OCI-LY7 (cell line): ENCODE data around the gene R3HDM4. TPM values are rescaled to one million over a fixed set of nuclear protein-coding genes. Genes with fewer than 3 reads are reported as not detected.

Experiments used
- BruUV-seq: library from RNA; stranded (reverse); fragments of 400-500 nt; replicated peaks from 2 replicates; lab custom pipeline; 2021; lab: Mats Ljungman, UMichigan
- CTCF ChIA-PET: fragments of 300-600 bp; sonication (Branson Sonifier 250); formaldehyde crosslinking; loops from one replicate; lab custom pipeline; 2022; ENCODE audit warnings: antibody characterized with exemption; ENCODE audit not compliant: unreplicated experiment; lab: Charles Lee
- POLR2A ChIA-PET: fragments of 300-600 bp; sonication (Branson Sonifier 250); formaldehyde crosslinking; loops from one replicate; lab custom pipeline; 2022; ENCODE audit warnings: antibody characterized with exemption; lab: Charles Lee
- DNase-seq: peaks from one replicate; pipeline ENCODE4 v3.0.0-alpha.2; 2015; ENCODE audit warnings: low spot score
- H2AFZ ChIP-seq: fragments of 200-600 bp; sonication (generic), shearing (Covaris generic); 2 replicates; pipeline ENCODE4 v1.6.1; 2014; ENCODE audit warnings: mild to moderate bottlenecking, antibody characterized with exemption, low read length, moderate library complexity
- H3K27ac ChIP-seq: fragments of 200-600 bp; sonication (generic); 2 replicates; pipeline ENCODE4 v1.5.1; 2014; ENCODE audit warnings: mixed run types, low read depth, mild to moderate bottlenecking, moderate library complexity, low read length, inconsistent platforms; ENCODE audit not compliant: poor library complexity, severe bottlenecking
- H3K36me3 ChIP-seq: fragments of 200-600 bp; sonication (generic); 2 replicates; pipeline ENCODE4 v1.6.1; 2014; ENCODE audit warnings: mild to moderate bottlenecking, antibody characterized with exemption, low read length, moderate library complexity, mixed read lengths; ENCODE audit not compliant: insufficient read depth
- H3K4me1 ChIP-seq: fragments of 200-600 bp; sonication (generic); 2 replicates; pipeline ENCODE4 v1.5.1; 2014; ENCODE audit warnings: mild to moderate bottlenecking, low read length; ENCODE audit not compliant: insufficient read depth, poor library complexity, severe bottlenecking
- H3K4me2 ChIP-seq: fragments of 200-600 bp; sonication (generic); 2 replicates; pipeline ENCODE4 v1.6.1; 2014; ENCODE audit warnings: mild to moderate bottlenecking, low read length
- H3K4me3 ChIP-seq: fragments of 200-600 bp; sonication (generic); 2 replicates; pipeline ENCODE4 v1.5.1; 2014; ENCODE audit warnings: mild to moderate bottlenecking, low read depth, low read length; ENCODE audit not compliant: poor library complexity, severe bottlenecking
- H3K79me2 ChIP-seq: fragments of 200-600 bp; sonication (generic); 2 replicates; pipeline ENCODE4 v1.6.1; 2016; ENCODE audit warnings: low read depth, mild to moderate bottlenecking, low read length, moderate library complexity, mixed read lengths; ENCODE audit not compliant: insufficient read depth
- H3K9me2 ChIP-seq: fragments of 200-600 bp; sonication (generic); 2 replicates; pipeline ENCODE4 v1.6.1; 2016; ENCODE audit warnings: mild to moderate bottlenecking, low read length, mixed read lengths; ENCODE audit not compliant: insufficient read depth
- H3K9me3 ChIP-seq: fragments of 200-600 bp; sonication (generic); 2 replicates; pipeline ENCODE4 v1.6.1; 2014; ENCODE audit warnings: mild to moderate bottlenecking, mixed run types, low read length, mixed read lengths
- H4K20me1 ChIP-seq: fragments of 200-600 bp; sonication (generic); 2 replicates; pipeline ENCODE4 v1.6.1; 2014; ENCODE audit warnings: mild to moderate bottlenecking, antibody characterized with exemption, low read length, moderate library complexity, mixed read lengths; ENCODE audit not compliant: insufficient read depth
- EZH2phosphoT487 ChIP-seq: fragments of 200-600 bp; sonication (generic); IDR thresholded peaks from 2 replicates; pipeline ENCODE4 v1.6.1; 2018; ENCODE audit warnings: low read depth, borderline replicate concordance, mild to moderate bottlenecking, mixed run types, antibody characterized with exemption, low read length, moderate library complexity, mixed read lengths
- intact Hi-C: fragments of 100-400 bp; cut with micrococcal nuclease; formaldehyde crosslinking; loops from one replicate; pipeline ENCODE4 v1.10.0; 2022; ENCODE audit not compliant: unreplicated experiment
- total RNA-seq, 2 experiments: library from RNA; depleted of rRNA in 1 of 2; stranded (reverse); fragments of >200 nt in 1 of 2; shearing (Covaris generic) in 1 of 2; gene quantifications; 2 replicates each; pipeline ENCODE4 v1.2.3, GENCODE V29; 2014 to 2022
- TF ChIP-seq, protein P1 (sequence below): fragments of 200-600 bp; sonication (generic); conservative IDR thresholded peaks from 2 replicates; pipeline ENCODE4 v1.5.1; 2014; ENCODE audit warnings: mild to moderate bottlenecking, antibody characterized with exemption, low read length, moderate library complexity, mixed read lengths

The R3HDM4 gene
- total RNA-seq, 2 experiments from 2014 or later: 43.5 to 64.9 TPM

- CTCF ChIA-PET: no interaction called here
- H2AFZ ChIP-seq: peak overlapping the region; percentile 43; the same call in 1 of the 2 replicates
- peaks cover 43% of the 10 kb centered on the region for H3K4me1 ChIP-seq
Observed at GRCh38 chr19:952680-953444, 39.8 kb upstream of the R3HDM4 start.

GRCh38 chr19:952049-952679 lies 39.1 kb upstream of the R3HDM4 start:
- intact Hi-C loops: no loop called here

More at GRCh38 chr19:952680-953444, 39.8 kb upstream of the R3HDM4 start:
- Histone ChIP-seq H3K36me3 (no peaks in the 10 kb centered on the region), H3K4me3 (peak overlapping the region; percentile 44), H3K4me2 (peak overlapping the region; percentile 67), H3K79me2 (no peaks in the 10 kb centered on the region), H4K20me1 (no peaks in the 10 kb centered on the region), H3K9me2 (no peaks in the 10 kb centered on the region), H3K27ac (no peak overlapping the region), H3K9me3 (no peaks in the 10 kb centered on the region)
- peak; percentile 24 for DNase-seq
- POLR2A ChIA-PET: no interaction called here
- intact Hi-C loops: no loop called here
- TF ChIP-seq, protein P1, sequence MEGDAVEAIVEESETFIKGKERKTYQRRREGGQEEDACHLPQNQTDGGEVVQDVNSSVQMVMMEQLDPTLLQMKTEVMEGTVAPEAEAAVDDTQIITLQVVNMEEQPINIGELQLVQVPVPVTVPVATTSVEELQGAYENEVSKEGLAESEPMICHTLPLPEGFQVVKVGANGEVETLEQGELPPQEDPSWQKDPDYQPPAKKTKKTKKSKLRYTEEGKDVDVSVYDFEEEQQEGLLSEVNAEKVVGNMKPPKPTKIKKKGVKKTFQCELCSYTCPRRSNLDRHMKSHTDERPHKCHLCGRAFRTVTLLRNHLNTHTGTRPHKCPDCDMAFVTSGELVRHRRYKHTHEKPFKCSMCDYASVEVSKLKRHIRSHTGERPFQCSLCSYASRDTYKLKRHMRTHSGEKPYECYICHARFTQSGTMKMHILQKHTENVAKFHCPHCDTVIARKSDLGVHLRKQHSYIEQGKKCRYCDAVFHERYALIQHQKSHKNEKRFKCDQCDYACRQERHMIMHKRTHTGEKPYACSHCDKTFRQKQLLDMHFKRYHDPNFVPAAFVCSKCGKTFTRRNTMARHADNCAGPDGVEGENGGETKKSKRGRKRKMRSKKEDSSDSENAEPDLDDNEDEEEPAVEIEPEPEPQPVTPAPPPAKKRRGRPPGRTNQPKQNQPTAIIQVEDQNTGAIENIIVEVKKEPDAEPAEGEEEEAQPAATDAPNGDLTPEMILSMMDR: no peak
- no peak for TF ChIP-seq EZH2phosphoT487
- no TSS peak for BruUV-seq

More at GRCh38 chr19:952049-952679, 39.1 kb upstream of the R3HDM4 start:
- Histone ChIP-seq H3K4me1 (peaks cover 50% of the 10 kb centered on the region), H3K27ac (no peak overlapping the region), H4K20me1 (no peaks in the 10 kb centered on the region), H3K79me2 (no peaks in the 10 kb centered on the region), H3K36me3 (no peaks in the 10 kb centered on the region), H3K9me2 (no peaks in the 10 kb centered on the region), H3K9me3 (no peaks in the 10 kb centered on the region), H2AFZ (no peak overlapping the region), H3K4me3 (no peak overlapping the region), H3K4me2 (peak overlapping the region; percentile 67)
- no TSS peak for BruUV-seq
- CTCF ChIA-PET: no interaction called here
- POLR2A ChIA-PET: no interaction called here
- TF ChIP-seq EZH2phosphoT487: no peak
- TF ChIP-seq, protein P1: no peak
- no peak for DNase-seq
